Measurements from ENCODE around the gene SLC34A1. TPM values are rescaled to one million over a fixed set of nuclear protein-coding genes. Genes with fewer than 3 reads are reported as not detected.

SLC34A1 gene
- total RNA-seq, 6 experiments from 2014 or later = 0.12 to 5.3 (median 1.6) TPM; not detected in 1

DNA sequence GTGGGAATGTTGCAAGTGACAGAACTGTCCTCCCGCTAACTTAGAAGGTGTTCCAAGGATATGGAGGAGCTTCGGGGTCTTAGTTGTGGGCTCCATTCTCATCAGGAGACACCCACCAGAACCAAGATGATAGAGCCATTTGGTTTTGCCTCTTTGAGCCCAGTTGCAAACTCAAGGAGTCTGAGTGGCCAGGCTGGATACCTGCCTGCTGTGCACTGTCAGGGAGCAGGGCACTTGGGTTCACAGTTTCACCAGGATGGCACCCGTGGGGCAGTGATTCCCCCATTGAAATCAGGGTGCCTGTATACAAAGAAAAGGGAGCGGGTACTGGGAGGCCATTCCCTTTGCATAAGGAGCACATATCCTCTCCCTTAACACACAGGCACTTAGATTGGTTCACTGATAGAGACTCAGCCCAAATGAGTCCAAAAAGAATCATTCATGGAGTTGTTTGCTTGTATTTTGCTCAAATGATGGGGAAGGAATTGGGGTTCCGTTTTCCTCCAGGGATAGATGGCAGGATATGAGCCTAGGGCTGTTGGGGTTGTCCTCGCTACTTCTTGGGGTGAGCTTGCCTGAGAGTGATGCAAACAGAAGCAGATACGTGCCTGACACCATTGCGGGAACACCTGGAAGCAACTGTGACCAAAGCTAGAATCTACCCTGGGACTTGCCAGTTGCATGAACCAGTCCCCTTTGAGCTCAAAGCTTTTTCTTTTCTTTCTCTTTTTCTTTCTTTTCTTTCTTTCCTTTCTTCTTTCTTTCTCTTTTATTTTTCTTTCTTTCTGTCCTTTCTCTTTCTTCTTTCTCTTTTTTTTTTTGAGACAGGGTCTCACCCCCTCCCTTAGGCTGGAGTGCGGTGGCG, 61.0 kb downstream of the SLC34A1 start:
- ATAC-seq (no peak), DNase-seq (no peak)
- intact Hi-C loops (cut with DNase I) = no loop called here
- Histone ChIP-seq H3K36me3 (no peaks in the 10 kb centered on the region), H3K4me1 (peaks cover 0 to 18% (median 1%) of the 10 kb centered on the region in 4 donors), H3K27ac (no peak overlapping the region), H3K9me3 (no peaks in the 10 kb centered on the region), H3K27me3 (no peaks in the 10 kb centered on the region), H3K4me3 (no peak overlapping the region)
- 64% methylated on average over 8 of the region's 10 CpGs for WGBS (ENCODE audit: insufficient coverage, low coverage, low lambda C conversion rate, missing lambda C conversion rate)
- TF ChIP-seq, protein P1, sequence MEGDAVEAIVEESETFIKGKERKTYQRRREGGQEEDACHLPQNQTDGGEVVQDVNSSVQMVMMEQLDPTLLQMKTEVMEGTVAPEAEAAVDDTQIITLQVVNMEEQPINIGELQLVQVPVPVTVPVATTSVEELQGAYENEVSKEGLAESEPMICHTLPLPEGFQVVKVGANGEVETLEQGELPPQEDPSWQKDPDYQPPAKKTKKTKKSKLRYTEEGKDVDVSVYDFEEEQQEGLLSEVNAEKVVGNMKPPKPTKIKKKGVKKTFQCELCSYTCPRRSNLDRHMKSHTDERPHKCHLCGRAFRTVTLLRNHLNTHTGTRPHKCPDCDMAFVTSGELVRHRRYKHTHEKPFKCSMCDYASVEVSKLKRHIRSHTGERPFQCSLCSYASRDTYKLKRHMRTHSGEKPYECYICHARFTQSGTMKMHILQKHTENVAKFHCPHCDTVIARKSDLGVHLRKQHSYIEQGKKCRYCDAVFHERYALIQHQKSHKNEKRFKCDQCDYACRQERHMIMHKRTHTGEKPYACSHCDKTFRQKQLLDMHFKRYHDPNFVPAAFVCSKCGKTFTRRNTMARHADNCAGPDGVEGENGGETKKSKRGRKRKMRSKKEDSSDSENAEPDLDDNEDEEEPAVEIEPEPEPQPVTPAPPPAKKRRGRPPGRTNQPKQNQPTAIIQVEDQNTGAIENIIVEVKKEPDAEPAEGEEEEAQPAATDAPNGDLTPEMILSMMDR (IDR thresholded peaks at IDR 0.05) = no peak
- no peak for TF ChIP-seq POLR2A (IDR thresholded peaks at IDR 0.05)

DNA sequence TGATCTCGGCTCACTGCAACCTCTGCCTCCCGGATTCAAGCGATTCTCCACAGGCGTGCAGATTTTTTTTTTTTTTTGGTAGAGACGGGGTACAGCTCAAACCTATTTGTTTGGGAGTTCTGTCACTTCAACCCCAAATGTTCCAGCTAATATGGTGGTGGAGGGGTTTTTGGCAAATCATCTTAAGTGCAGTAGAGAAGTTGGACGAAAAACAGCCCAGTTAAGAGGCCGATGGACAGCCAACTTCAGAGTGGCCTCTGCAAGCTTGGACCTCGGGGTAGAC, 61.6 kb downstream of the SLC34A1 start:
- 11% methylated on average over 8 of the region's 8 CpGs for WGBS (ENCODE audit: insufficient coverage, low coverage, low lambda C conversion rate, missing lambda C conversion rate)
- DNase-seq (no peak), ATAC-seq (no peak)
- Histone ChIP-seq H3K9me3 (no peaks in the 10 kb centered on the region), H3K36me3 (no peaks in the 10 kb centered on the region), H3K27ac (no peak overlapping the region), H3K4me1 (peaks cover 0 to 18% (median 1%) of the 10 kb centered on the region in 4 donors), H3K4me3 (no peak overlapping the region), H3K27me3 (no peaks in the 10 kb centered on the region)
- TF ChIP-seq POLR2A (IDR thresholded peaks at IDR 0.05) = no peak
- TF ChIP-seq, protein P1 (IDR thresholded peaks at IDR 0.05) = no peak
- intact Hi-C loops (cut with DNase I) = no loop called here

DNA sequence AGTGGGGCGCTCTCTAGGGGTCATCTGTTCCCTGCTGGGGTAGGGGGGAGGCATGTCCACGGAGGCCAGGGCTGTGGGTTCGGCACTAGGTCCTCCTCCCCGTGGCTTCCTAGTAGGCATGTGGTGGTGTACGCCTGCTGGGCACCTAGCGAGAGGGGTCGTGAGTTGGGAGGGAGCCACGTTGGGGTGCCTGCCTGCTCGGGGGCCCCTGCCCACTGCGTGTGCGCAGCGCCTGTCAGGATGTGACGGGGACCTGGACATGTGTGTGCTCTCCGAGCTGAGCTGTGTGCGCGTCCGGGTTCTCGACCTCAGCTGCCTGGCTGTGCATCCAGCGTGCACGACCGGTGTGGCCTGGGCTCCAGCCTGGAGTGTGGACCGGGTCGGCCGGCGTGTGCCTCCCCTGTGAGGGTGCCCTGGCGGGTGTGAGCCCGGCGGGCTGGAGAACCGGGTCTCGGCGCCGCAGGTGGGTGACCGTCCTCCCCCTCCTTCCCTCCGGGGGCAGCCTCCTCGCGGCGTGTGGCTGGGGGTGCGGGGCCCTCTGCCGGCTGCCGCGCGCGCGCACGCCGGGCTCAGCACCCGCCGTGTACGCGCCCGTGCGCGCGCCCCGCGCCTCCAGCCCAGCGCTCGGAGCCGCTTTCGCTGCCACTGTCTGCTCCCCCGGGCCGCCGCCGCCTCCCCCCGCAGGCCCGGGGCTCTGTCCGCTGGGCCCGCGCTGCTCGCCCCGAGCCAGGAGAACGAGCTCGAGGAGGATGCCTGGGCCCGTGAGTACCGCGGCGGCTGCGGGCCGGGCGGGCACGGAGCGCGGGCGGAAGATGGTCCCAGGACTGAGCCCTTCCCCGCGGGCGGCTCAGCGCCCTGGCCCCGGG, 62.2 kb downstream of the SLC34A1 start, which contains the start of gene PRR7:
PRR7 (plus strand) TSS at position 615 of the 866 bp plus-strand sequence. CDS start 8,254 bp downstream, outside the sequence.
- no CpG with 5 or more reads among the region's 89 CpGs for WGBS (ENCODE audit: insufficient coverage, low coverage, low lambda C conversion rate, missing lambda C conversion rate)
- Histone ChIP-seq H3K9me3 (no peaks in the 10 kb centered on the region), H3K27ac (peak within 1 kb of the TSS in 1 of 3 donors; percentile 29)

DNA sequence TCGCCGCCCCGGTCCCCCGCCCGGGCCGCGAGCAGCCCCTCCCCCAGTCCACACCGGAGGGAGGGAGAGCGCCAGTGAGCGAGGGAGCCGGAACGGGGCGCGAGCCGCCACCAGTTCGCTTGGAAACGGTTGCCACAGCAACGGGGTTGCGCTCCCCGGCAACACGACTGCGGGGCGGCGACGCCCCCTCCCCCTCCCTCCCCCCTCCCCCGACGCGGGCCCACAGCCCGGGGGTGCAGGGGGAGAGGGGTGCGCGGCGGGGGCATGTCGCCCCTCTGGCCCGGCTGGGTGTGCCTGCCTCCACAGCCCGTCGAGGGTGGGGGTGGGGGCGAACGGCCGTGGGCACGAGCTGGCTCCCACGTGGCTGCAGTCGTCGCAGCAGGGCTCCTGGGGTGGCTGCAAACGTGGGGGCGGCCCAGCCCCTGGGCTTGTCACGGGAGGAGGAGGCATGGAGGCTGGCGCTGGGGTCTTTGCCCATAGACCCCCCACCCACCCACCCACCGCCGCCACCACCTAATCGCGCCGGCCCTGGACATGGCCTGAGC, 62.9 kb downstream of the SLC34A1 start:
- WGBS (ENCODE audit: insufficient coverage, low coverage, low lambda C conversion rate, missing lambda C conversion rate) = 0% methylated on average over 1 of the region's 52 CpGs
- peak in 3 of 4 donors; percentile 1 to 20 (median 2) for ATAC-seq

More for the DNA sequence above, 62.2 kb downstream of the SLC34A1 start, which contains the start of gene PRR7:
- Histone ChIP-seq H3K4me3 (peak within 1 kb of the TSS; percentile 51 to 66 (median 57)), H3K4me1 (peaks cover 0 to 18% (median 1%) of the 10 kb centered on the region in 4 donors), H3K36me3 (no peaks in the 10 kb centered on the region), H3K27me3 (no peaks in the 10 kb centered on the region)
- peak; percentile 58 to 82 (median 76) for ATAC-seq
- TF ChIP-seq POLR2A (IDR thresholded peaks at IDR 0.05) = peak; percentile 52
- TF ChIP-seq, protein P1 (IDR thresholded peaks at IDR 0.05) = peak in 3 of 4 donors; percentile 6 to 26 (median 25)
- DNase-seq = peak in 2 of 3 donors; percentile 72 to 79
- intact Hi-C loops (cut with DNase I) = no loop called here

More for the DNA sequence above, 62.9 kb downstream of the SLC34A1 start:
- H3K9me3 ChIP-seq = no peaks in the 10 kb centered on the region
- peak overlapping the region; percentile 51 to 66 (median 57) for H3K4me3 ChIP-seq
- peaks cover 0 to 18% (median 1%) of the 10 kb centered on the region in 4 donors for H3K4me1 ChIP-seq
- H3K27ac ChIP-seq = peak overlapping the region in 1 of 3 donors; percentile 29
- intact Hi-C loops (cut with DNase I) = no loop called here
- H3K27me3 ChIP-seq = no peaks in the 10 kb centered on the region
- TF ChIP-seq POLR2A (IDR thresholded peaks at IDR 0.05) = no peak
- TF ChIP-seq, protein P1 (IDR thresholded peaks at IDR 0.05) = no peak
- DNase-seq = peak in 1 of 3 donors; percentile 69
- no peaks in the 10 kb centered on the region for H3K36me3 ChIP-seq
